ENCODE measurements around the gene SMIM45.

Gene SMIM45

DNA sequence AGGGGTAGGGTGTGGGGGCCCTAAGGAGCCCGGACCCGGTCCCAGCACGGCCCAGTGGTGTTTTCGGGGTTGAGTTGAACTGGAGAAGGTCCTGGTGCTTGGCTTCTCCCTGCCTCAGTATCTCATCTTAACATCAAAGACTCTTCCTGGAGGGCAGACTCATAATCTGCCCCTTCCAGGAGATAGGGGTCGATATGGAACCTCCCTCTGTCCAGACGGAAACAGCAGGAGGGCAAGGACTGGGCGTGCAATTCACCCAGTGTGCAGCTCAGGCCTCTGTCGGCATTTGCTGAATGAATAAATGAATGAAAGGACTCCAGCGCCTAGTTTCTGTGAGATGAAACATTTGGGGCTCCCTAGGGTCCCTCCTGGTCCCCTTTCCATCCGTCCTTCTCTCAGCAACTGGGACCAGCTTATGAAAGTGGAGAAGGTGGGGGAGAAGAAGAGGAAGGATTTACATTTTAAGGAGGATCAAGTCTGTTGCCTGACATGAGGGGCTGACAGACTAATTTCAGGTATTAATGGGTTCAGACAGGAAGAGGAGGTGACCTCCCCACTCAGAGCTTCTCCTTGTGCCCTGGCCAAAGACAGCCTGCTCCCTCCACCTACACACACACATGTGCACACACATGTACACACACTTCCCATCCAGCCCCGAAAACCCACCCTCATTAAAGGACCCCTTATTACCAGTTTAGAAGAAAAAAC lies 36.0 kb upstream of the SMIM45 start:
- no peak overlapping the region for H3K4me2 ChIP-seq (ENCODE audit: low read depth, low read length)
- H3K27ac ChIP-seq (ENCODE audit: low read length): no peak overlapping the region
- no peaks in the 10 kb centered on the region for H3K9me3 ChIP-seq (replicated peaks; ENCODE audit: insufficient read depth, low read length)
- no peaks in the 10 kb centered on the region for H4K20me1 ChIP-seq (ENCODE audit: insufficient read depth, low read length)
- TF ChIP-seq, protein P1, sequence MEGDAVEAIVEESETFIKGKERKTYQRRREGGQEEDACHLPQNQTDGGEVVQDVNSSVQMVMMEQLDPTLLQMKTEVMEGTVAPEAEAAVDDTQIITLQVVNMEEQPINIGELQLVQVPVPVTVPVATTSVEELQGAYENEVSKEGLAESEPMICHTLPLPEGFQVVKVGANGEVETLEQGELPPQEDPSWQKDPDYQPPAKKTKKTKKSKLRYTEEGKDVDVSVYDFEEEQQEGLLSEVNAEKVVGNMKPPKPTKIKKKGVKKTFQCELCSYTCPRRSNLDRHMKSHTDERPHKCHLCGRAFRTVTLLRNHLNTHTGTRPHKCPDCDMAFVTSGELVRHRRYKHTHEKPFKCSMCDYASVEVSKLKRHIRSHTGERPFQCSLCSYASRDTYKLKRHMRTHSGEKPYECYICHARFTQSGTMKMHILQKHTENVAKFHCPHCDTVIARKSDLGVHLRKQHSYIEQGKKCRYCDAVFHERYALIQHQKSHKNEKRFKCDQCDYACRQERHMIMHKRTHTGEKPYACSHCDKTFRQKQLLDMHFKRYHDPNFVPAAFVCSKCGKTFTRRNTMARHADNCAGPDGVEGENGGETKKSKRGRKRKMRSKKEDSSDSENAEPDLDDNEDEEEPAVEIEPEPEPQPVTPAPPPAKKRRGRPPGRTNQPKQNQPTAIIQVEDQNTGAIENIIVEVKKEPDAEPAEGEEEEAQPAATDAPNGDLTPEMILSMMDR (IDR thresholded peaks at IDR 0.05; ENCODE audit: low read length): no peak
- no peak for TF ChIP-seq EZH2phosphoT487 (IDR thresholded peaks at IDR 0.05; ENCODE audit: low read length)
- no peak for TF ChIP-seq EZH2 (optimal IDR thresholded peaks at IDR 0.05; ENCODE audit: low read depth, low read length)
- no peaks in the 10 kb centered on the region for H3K9me2 ChIP-seq (replicated peaks; ENCODE audit: insufficient read depth, low read length)
- no peak overlapping the region for H3K4me3 ChIP-seq (ENCODE audit: low read length)
- no peaks in the 10 kb centered on the region for H3F3A ChIP-seq (ENCODE audit: insufficient read depth, low read length)
- no peaks in the 10 kb centered on the region for H3K79me2 ChIP-seq (ENCODE audit: low read length)
- no peak for DNase-seq
- no peaks in the 10 kb centered on the region for H3K36me3 ChIP-seq (replicated peaks; ENCODE audit: insufficient read depth, low read length)
- no peak overlapping the region for H2AFZ ChIP-seq (ENCODE audit: low read length)
- no peak overlapping the region for H3K9ac ChIP-seq (ENCODE audit: low read length)
- peaks cover 11% of the 10 kb centered on the region; the same call in 1 of the 2 replicates for H3K4me1 ChIP-seq (ENCODE audit: low read length)
- H3K27me3 ChIP-seq (replicated peaks; ENCODE audit: insufficient read depth, low read length): peaks cover 45% of the 10 kb centered on the region

DNA sequence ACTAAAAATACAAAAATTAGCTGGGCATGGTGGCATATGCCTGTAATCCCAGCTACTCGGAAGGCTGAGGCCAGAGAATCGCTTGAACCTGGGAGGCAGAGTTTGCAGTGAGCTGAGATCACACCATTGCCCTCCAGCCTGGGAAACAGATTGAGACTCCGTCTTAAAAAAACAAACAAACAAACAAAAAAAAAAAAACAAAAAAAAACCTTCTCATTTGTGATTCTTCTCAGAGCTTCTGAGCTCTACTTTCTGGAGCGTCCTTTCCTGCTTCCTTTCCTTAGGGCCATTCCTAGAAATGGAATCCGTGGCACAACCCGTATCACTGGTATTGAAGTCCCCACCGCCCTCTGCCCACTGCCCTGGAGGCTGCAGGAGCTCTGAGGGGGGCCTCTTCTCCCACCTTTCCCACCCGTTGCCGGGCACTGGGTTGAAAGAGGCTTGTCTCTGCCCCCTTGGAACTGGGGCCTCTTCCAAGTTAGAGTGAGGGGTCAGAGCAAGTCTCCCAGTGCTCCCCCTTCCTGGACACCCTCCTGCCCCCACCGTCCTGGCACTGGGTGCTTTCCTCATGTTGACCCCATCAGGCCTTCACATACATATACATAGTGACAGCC lies 35.1 kb upstream of the SMIM45 start:
- Histone ChIP-seq H3F3A (ENCODE audit: insufficient read depth, low read length) (no peaks in the 10 kb centered on the region), H4K20me1 (ENCODE audit: insufficient read depth, low read length) (no peaks in the 10 kb centered on the region), H3K79me2 (ENCODE audit: low read length) (no peaks in the 10 kb centered on the region), H3K27ac (ENCODE audit: low read length) (no peak overlapping the region), H3K27me3 (replicated peaks; ENCODE audit: insufficient read depth, low read length) (peaks cover 36% of the 10 kb centered on the region), H3K9me3 (replicated peaks; ENCODE audit: insufficient read depth, low read length) (no peaks in the 10 kb centered on the region), H3K4me3 (ENCODE audit: low read length) (no peak overlapping the region), H3K9ac (ENCODE audit: low read length) (no peak overlapping the region), H3K36me3 (replicated peaks; ENCODE audit: insufficient read depth, low read length) (no peaks in the 10 kb centered on the region), H3K4me2 (ENCODE audit: low read depth, low read length) (no peak overlapping the region), H3K9me2 (replicated peaks; ENCODE audit: insufficient read depth, low read length) (no peaks in the 10 kb centered on the region), H3K4me1 (ENCODE audit: low read length) (peaks cover 11% of the 10 kb centered on the region; the same call in 1 of the 2 replicates), H2AFZ (ENCODE audit: low read length) (no peak overlapping the region)
- no peak for DNase-seq
- TF ChIP-seq, protein P1 (IDR thresholded peaks at IDR 0.05; ENCODE audit: low read length): no peak
- TF ChIP-seq EZH2phosphoT487 (IDR thresholded peaks at IDR 0.05; ENCODE audit: low read length): no peak
- no peak for TF ChIP-seq EZH2 (optimal IDR thresholded peaks at IDR 0.05; ENCODE audit: low read depth, low read length)

DNA sequence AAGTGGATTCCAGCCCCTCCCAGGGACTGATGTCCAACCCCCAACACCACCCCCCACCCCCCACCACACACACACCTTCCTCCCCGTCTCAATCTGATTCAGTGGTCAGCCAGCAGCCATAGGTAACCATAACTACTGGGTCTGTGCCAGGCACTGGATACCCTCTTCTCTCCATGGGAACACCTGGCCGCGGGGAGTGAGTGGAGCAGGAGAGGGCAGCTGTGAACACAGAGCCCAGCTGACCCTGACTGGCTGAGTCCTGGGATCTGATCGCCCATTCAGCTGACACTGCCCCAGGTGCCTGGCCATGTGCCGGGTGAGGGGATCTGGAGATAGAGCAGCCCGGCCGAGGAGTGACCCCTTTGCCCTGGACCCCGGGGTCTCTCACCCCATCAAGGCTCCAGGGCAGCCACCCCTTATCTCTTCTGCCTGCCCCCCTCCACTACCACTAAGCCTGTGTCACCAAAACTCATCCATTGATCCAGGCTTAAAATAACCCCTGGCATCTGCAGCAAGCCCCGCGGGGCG lies 34.5 kb upstream of the SMIM45 start:
- Histone ChIP-seq H3K9ac (ENCODE audit: low read length) (no peak overlapping the region), H3K9me2 (replicated peaks; ENCODE audit: insufficient read depth, low read length) (no peaks in the 10 kb centered on the region), H3F3A (ENCODE audit: insufficient read depth, low read length) (no peaks in the 10 kb centered on the region), H2AFZ (ENCODE audit: low read length) (no peak overlapping the region), H3K27me3 (replicated peaks; ENCODE audit: insufficient read depth, low read length) (peaks cover 31% of the 10 kb centered on the region), H3K9me3 (replicated peaks; ENCODE audit: insufficient read depth, low read length) (no peaks in the 10 kb centered on the region), H3K79me2 (ENCODE audit: low read length) (no peaks in the 10 kb centered on the region), H3K36me3 (replicated peaks; ENCODE audit: insufficient read depth, low read length) (no peaks in the 10 kb centered on the region), H3K4me2 (ENCODE audit: low read depth, low read length) (no peak overlapping the region), H3K4me3 (ENCODE audit: low read length) (no peak overlapping the region), H4K20me1 (ENCODE audit: insufficient read depth, low read length) (no peaks in the 10 kb centered on the region), H3K4me1 (ENCODE audit: low read length) (peaks cover 11% of the 10 kb centered on the region; the same call in 1 of the 2 replicates), H3K27ac (ENCODE audit: low read length) (no peak overlapping the region)
- TF ChIP-seq EZH2phosphoT487 (IDR thresholded peaks at IDR 0.05; ENCODE audit: low read length): no peak
- TF ChIP-seq, protein P1 (IDR thresholded peaks at IDR 0.05; ENCODE audit: low read length): no peak
- no peak for TF ChIP-seq EZH2 (optimal IDR thresholded peaks at IDR 0.05; ENCODE audit: low read depth, low read length)
- no peak for DNase-seq
